GM12864 (cell line): ENCODE data around the gene FRMD4A.
"Not testable (repeated sequence)": the region's sequence is repeated elsewhere in the genome, so short reads cannot be mapped to it uniquely, and the experiment has no call there.

Experiments used
- DNase-seq: peaks from one replicate; pipeline ENCODE4 v3.0.0-alpha.2; 2011; ENCODE audit warnings: low read depth
- H3K4me3 ChIP-seq: 2 replicates; pipeline ENCODE4 v1.5.1; 2011; ENCODE audit warnings: mild to moderate bottlenecking, low read depth, low read length, control low read depth
- CTCF ChIP-seq: IDR thresholded peaks from 2 replicates; pipeline ENCODE4 v1.5.1; 2011; ENCODE audit warnings: low read depth, mild to moderate bottlenecking, moderate library complexity, low read length, control low read depth, inconsistent platforms; ENCODE audit errors: missing control alignments

Gene FRMD4A

DNA sequence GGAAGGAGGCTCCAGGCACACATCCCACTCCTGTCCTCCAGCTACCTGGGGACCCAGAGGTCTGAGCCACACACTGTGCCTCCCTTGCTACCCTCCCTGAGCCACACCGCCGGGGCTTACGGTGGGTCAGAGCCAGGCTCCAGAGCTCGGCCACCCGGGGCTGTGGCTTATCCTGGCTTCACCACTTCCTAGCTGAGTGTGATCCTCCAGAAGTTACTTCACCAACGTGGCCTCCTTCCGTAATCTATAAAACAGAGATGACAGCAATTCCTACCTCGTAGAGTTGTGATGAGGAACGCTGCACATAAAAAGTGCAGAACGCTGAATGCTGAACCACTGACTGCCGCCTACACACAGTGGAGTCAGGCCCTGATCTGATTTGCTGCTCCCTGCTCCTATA, 458.9 kb downstream of the FRMD4A start:
- DNase-seq = no peak
- H3K4me3 ChIP-seq = no peak overlapping the region
- no peak for TF ChIP-seq CTCF

DNA sequence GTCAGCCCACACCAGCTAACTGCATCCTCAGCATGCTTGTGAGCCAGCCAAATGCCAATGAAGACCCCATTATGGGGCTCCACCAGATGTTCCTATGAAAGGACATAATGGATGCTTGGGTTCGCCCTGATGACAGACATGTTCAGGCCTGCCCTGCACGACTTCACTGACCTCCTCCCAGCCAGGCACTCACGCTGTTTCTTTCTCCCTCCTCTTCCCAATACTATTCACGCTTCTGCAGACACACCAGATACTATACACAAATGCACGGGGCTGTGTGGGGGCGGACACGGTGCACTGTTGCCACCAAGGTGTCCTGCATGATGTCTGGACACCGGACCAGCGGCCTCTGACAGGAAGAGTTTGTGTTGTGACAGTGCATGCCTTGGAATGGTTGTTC, 459.7 kb downstream of the FRMD4A start:
- TF ChIP-seq CTCF = no peak
- no peak for DNase-seq
- H3K4me3 ChIP-seq = no peak overlapping the region

DNA sequence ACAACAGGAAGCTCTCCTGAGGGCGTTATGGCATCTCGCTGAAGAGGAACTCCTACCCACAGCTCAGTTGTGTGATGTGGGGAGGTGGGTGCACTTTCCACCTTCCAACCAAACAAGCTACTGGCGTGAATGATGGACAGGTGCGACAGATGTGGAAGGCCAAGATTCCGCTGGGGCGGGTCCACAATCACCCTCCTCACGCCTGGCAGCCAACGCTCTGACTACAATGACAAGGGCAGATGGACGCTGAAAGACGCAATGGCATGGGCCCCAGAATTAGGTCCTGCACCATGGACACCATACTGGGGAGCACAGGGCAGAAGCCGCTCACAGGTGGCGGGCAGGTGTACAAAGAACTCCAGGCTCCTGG, 461.4 kb downstream of the FRMD4A start:
- TF ChIP-seq CTCF = no peak
- no peak overlapping the region for H3K4me3 ChIP-seq
- no peak for DNase-seq

GRCh38 chr10:13868528-13869294, 462.0 kb downstream of the FRMD4A start:
- TF ChIP-seq CTCF = no peak
- DNase-seq = no peak
- no peak overlapping the region for H3K4me3 ChIP-seq

GRCh38 chr10:13867822-13868221, 462.9 kb downstream of the FRMD4A start:
- DNase-seq = no peak
- no peak overlapping the region for H3K4me3 ChIP-seq
- no peak for TF ChIP-seq CTCF

- H3K4me3 ChIP-seq = no peak overlapping the region
- DNase-seq = no peak
- no peak for TF ChIP-seq CTCF
These were observed 464.8 kb downstream of the FRMD4A start for GRCh38 chr10:13865758-13866491.

GRCh38 chr10:13865220-13865619, 465.5 kb downstream of the FRMD4A start:
- DNase-seq, H3K4me3 ChIP-seq: not testable (repeated sequence)
